ENCODE data around the gene PON1. TPM values are rescaled to one million over a fixed set of nuclear protein-coding genes. Genes with fewer than 3 reads are reported as not detected.

The PON1 gene
- total and polyA plus RNA-seq, 3 experiments from 2014 or later, result not detected

- H3K27me3 ChIP-seq (ENCODE audit: insufficient read depth, low read length, poor library complexity, severe bottlenecking), result no peaks in the 10 kb centered on the region
- no peak overlapping the region for H3K4me3 ChIP-seq (ENCODE audit: low read length)
- H3K36me3 ChIP-seq (ENCODE audit: insufficient read depth, low read length), result no peaks in the 10 kb centered on the region
- no peaks in the 10 kb centered on the region for H3K9me3 ChIP-seq (ENCODE audit: low read length)
- no peaks in the 10 kb centered on the region for H3K36me3 Mint-ChIP-seq
- POLR2A ChIA-PET, result no interaction called here
- no peaks in the 10 kb centered on the region for H3K4me1 ChIP-seq (ENCODE audit: insufficient read depth, low read length)
- peaks cover 6 to 25% of the 10 kb centered on the region in 2 donors for H3K27me3 Mint-ChIP-seq
- no peak for DNase-seq
- no peaks in the 10 kb centered on the region for H3K9me3 Mint-ChIP-seq
- CTCF ChIA-PET, result no interaction called here
- no peak overlapping the region for H3K4me3 Mint-ChIP-seq
- H3K27ac ChIP-seq (ENCODE audit: low read depth, low read length), result no peak overlapping the region
- no peaks in the 10 kb centered on the region for H3K4me1 Mint-ChIP-seq
- no peak overlapping the region for H3K27ac Mint-ChIP-seq
Observed at GRCh38 chr7:95316588-95316987, 7.7 kb downstream of the PON1 start.

GRCh38 chr7:95312561-95312960, 11.8 kb downstream of the PON1 start:
- no peaks in the 10 kb centered on the region for H3K4me1 ChIP-seq (ENCODE audit: insufficient read depth, low read length)
- POLR2A ChIA-PET, result no interaction called here
- Mint-ChIP-seq H3K4me1 (no peaks in the 10 kb centered on the region), H3K27ac (no peak overlapping the region), H3K36me3 (no peaks in the 10 kb centered on the region), H3K9me3 (no peaks in the 10 kb centered on the region), H3K4me3 (no peak overlapping the region), H3K27me3 (peaks cover 9 to 38% of the 10 kb centered on the region in 2 donors)
- no peak overlapping the region for H3K4me3 ChIP-seq (ENCODE audit: low read length)
- no peak overlapping the region for H3K27ac ChIP-seq (ENCODE audit: low read depth, low read length)
- H3K27me3 ChIP-seq (ENCODE audit: insufficient read depth, low read length, poor library complexity, severe bottlenecking), result no peaks in the 10 kb centered on the region
- H3K36me3 ChIP-seq (ENCODE audit: insufficient read depth, low read length), result no peaks in the 10 kb centered on the region
- H3K9me3 ChIP-seq (ENCODE audit: low read length), result no peaks in the 10 kb centered on the region
- no peak for DNase-seq
- CTCF ChIA-PET, result interaction anchor here (1.0 kb wide), 1 partner anchor 9 kb away, joined by 3 read pairs; no protein-coding TSS in a partner anchor

GRCh38 chr7:95311389-95311788, 12.9 kb downstream of the PON1 start:
- Mint-ChIP-seq H3K27me3 (peaks cover 9 to 41% of the 10 kb centered on the region in 2 donors), H3K36me3 (no peaks in the 10 kb centered on the region), H3K27ac (no peak overlapping the region), H3K4me1 (no peaks in the 10 kb centered on the region), H3K9me3 (no peaks in the 10 kb centered on the region), H3K4me3 (no peak overlapping the region)
- no peak overlapping the region for H3K4me3 ChIP-seq (ENCODE audit: low read length)
- H3K27me3 ChIP-seq (ENCODE audit: insufficient read depth, low read length, poor library complexity, severe bottlenecking), result no peaks in the 10 kb centered on the region
- CTCF ChIA-PET, result interaction anchor here (1.0 kb wide), 1 partner anchor 11 kb away, joined by 3 read pairs; no protein-coding TSS in a partner anchor
- no peaks in the 10 kb centered on the region for H3K9me3 ChIP-seq (ENCODE audit: low read length)
- POLR2A ChIA-PET, result no interaction called here
- H3K36me3 ChIP-seq (ENCODE audit: insufficient read depth, low read length), result no peaks in the 10 kb centered on the region
- H3K4me1 ChIP-seq (ENCODE audit: insufficient read depth, low read length), result no peaks in the 10 kb centered on the region
- no peak overlapping the region for H3K27ac ChIP-seq (ENCODE audit: low read depth, low read length)
- no peak for DNase-seq

GRCh38 chr7:95309951-95310350, 14.4 kb downstream of the PON1 start:
- no peaks in the 10 kb centered on the region for H3K9me3 Mint-ChIP-seq
- no peak overlapping the region for H3K4me3 Mint-ChIP-seq
- Histone ChIP-seq H3K4me1 (ENCODE audit: insufficient read depth, low read length) (no peaks in the 10 kb centered on the region), H3K4me3 (ENCODE audit: low read length) (no peak overlapping the region), H3K27ac (ENCODE audit: low read depth, low read length) (no peak overlapping the region), H3K27me3 (ENCODE audit: insufficient read depth, low read length, poor library complexity, severe bottlenecking) (no peaks in the 10 kb centered on the region), H3K9me3 (ENCODE audit: low read length) (no peaks in the 10 kb centered on the region), H3K36me3 (ENCODE audit: insufficient read depth, low read length) (no peaks in the 10 kb centered on the region)
- no peaks in the 10 kb centered on the region for H3K36me3 Mint-ChIP-seq
- H3K27me3 Mint-ChIP-seq, result peaks cover 11 to 40% of the 10 kb centered on the region in 2 donors
- no peaks in the 10 kb centered on the region for H3K4me1 Mint-ChIP-seq
- no peak for DNase-seq
- ChIA-PET POLR2A (no interaction called here), CTCF (interaction anchor here (0.8 kb wide), 1 partner anchor 14 kb away, joined by 3 read pairs; no protein-coding TSS in a partner anchor)
- no peak overlapping the region for H3K27ac Mint-ChIP-seq

- H3K9me3 Mint-ChIP-seq, result no peaks in the 10 kb centered on the region
- no peaks in the 10 kb centered on the region for H3K9me3 ChIP-seq (ENCODE audit: low read length)
- no peak overlapping the region for H3K4me3 Mint-ChIP-seq
- H3K36me3 ChIP-seq (ENCODE audit: insufficient read depth, low read length), result no peaks in the 10 kb centered on the region
- H3K4me1 Mint-ChIP-seq, result no peaks in the 10 kb centered on the region
- H3K27me3 Mint-ChIP-seq, result peaks cover 2 to 22% of the 10 kb centered on the region in 2 donors
- no peak overlapping the region for H3K4me3 ChIP-seq (ENCODE audit: low read length)
- no peak for DNase-seq
- no peaks in the 10 kb centered on the region for H3K36me3 Mint-ChIP-seq
- no peak overlapping the region for H3K27ac Mint-ChIP-seq
- POLR2A ChIA-PET, result no interaction called here
- H3K4me1 ChIP-seq (ENCODE audit: insufficient read depth, low read length), result no peaks in the 10 kb centered on the region
- no peaks in the 10 kb centered on the region for H3K27me3 ChIP-seq (ENCODE audit: insufficient read depth, low read length, poor library complexity, severe bottlenecking)
- CTCF ChIA-PET, result no interaction called here
- H3K27ac ChIP-seq (ENCODE audit: low read depth, low read length), result no peak overlapping the region
Observed at GRCh38 chr7:95304990-95305389, 19.3 kb downstream of the PON1 start.

- ChIA-PET POLR2A (no interaction called here), CTCF (no interaction called here)
- Histone ChIP-seq H3K27me3 (ENCODE audit: insufficient read depth, low read length, poor library complexity, severe bottlenecking) (no peaks in the 10 kb centered on the region), H3K9me3 (ENCODE audit: low read length) (no peaks in the 10 kb centered on the region), H3K36me3 (ENCODE audit: insufficient read depth, low read length) (no peaks in the 10 kb centered on the region), H3K4me1 (ENCODE audit: insufficient read depth, low read length) (no peaks in the 10 kb centered on the region), H3K4me3 (ENCODE audit: low read length) (no peak overlapping the region), H3K27ac (ENCODE audit: low read depth, low read length) (no peak overlapping the region)
- H3K27ac Mint-ChIP-seq, result no peak overlapping the region
- H3K9me3 Mint-ChIP-seq, result no peaks in the 10 kb centered on the region
- no peak overlapping the region for H3K4me3 Mint-ChIP-seq
- no peak for DNase-seq
- no peaks in the 10 kb centered on the region for H3K4me1 Mint-ChIP-seq
- no peaks in the 10 kb centered on the region for H3K36me3 Mint-ChIP-seq
- peaks cover 2 to 34% of the 10 kb centered on the region in 2 donors for H3K27me3 Mint-ChIP-seq
Observed at GRCh38 chr7:95303013-95303905, 21.1 kb downstream of the PON1 start.

GRCh38 chr7:95298091-95298490, 26.2 kb downstream of the PON1 start:
- Histone ChIP-seq H3K27me3 (ENCODE audit: insufficient read depth, low read length, poor library complexity, severe bottlenecking) (no peaks in the 10 kb centered on the region), H3K4me3 (ENCODE audit: low read length) (no peak overlapping the region), H3K36me3 (ENCODE audit: insufficient read depth, low read length) (no peaks in the 10 kb centered on the region), H3K27ac (ENCODE audit: low read depth, low read length) (no peak overlapping the region), H3K9me3 (ENCODE audit: low read length) (no peaks in the 10 kb centered on the region), H3K4me1 (ENCODE audit: insufficient read depth, low read length) (no peaks in the 10 kb centered on the region)
- ChIA-PET CTCF (no interaction called here), POLR2A (no interaction called here)
- H3K4me1 Mint-ChIP-seq, result no peaks in the 10 kb centered on the region
- no peak for DNase-seq
- no peak overlapping the region for H3K4me3 Mint-ChIP-seq
- no peaks in the 10 kb centered on the region for H3K9me3 Mint-ChIP-seq
- peaks cover 0 to 40% of the 10 kb centered on the region in 2 donors for H3K27me3 Mint-ChIP-seq
- H3K27ac Mint-ChIP-seq, result no peak overlapping the region
- no peaks in the 10 kb centered on the region for H3K36me3 Mint-ChIP-seq

GRCh38 chr7:95297041-95297440, 27.3 kb downstream of the PON1 start:
- Histone ChIP-seq H3K27ac (ENCODE audit: low read depth, low read length) (no peak overlapping the region), H3K36me3 (ENCODE audit: insufficient read depth, low read length) (no peaks in the 10 kb centered on the region), H3K4me1 (ENCODE audit: insufficient read depth, low read length) (no peaks in the 10 kb centered on the region), H3K27me3 (ENCODE audit: insufficient read depth, low read length, poor library complexity, severe bottlenecking) (no peaks in the 10 kb centered on the region), H3K9me3 (ENCODE audit: low read length) (no peaks in the 10 kb centered on the region), H3K4me3 (ENCODE audit: low read length) (no peak overlapping the region)
- no peak for DNase-seq
- H3K4me1 Mint-ChIP-seq, result no peaks in the 10 kb centered on the region
- POLR2A ChIA-PET, result no interaction called here
- no peak overlapping the region for H3K27ac Mint-ChIP-seq
- peaks cover 0 to 36% of the 10 kb centered on the region in 2 donors for H3K27me3 Mint-ChIP-seq
- H3K9me3 Mint-ChIP-seq, result no peaks in the 10 kb centered on the region
- CTCF ChIA-PET, result no interaction called here
- H3K36me3 Mint-ChIP-seq, result no peaks in the 10 kb centered on the region
- H3K4me3 Mint-ChIP-seq, result no peak overlapping the region

Measured in CD8-positive, alpha-beta memory T cell (primary cell).